OCI-LY7 (cell line): Measurements from ENCODE around the gene MOSPD2.

Source experiments
- EZH2phosphoT487 ChIP-seq: fragments of 200-600 bp; sonication (generic); IDR thresholded peaks from 2 replicates; pipeline ENCODE4 v1.6.1; 2018; ENCODE audit warnings: low read depth, borderline replicate concordance, mild to moderate bottlenecking, mixed run types, antibody characterized with exemption, low read length, moderate library complexity, mixed read lengths
- TF ChIP-seq, protein P1 (sequence below): fragments of 200-600 bp; sonication (generic); conservative IDR thresholded peaks from 2 replicates; pipeline ENCODE4 v1.5.1; 2014; ENCODE audit warnings: mild to moderate bottlenecking, antibody characterized with exemption, low read length, moderate library complexity, mixed read lengths

- TF ChIP-seq, protein P1, sequence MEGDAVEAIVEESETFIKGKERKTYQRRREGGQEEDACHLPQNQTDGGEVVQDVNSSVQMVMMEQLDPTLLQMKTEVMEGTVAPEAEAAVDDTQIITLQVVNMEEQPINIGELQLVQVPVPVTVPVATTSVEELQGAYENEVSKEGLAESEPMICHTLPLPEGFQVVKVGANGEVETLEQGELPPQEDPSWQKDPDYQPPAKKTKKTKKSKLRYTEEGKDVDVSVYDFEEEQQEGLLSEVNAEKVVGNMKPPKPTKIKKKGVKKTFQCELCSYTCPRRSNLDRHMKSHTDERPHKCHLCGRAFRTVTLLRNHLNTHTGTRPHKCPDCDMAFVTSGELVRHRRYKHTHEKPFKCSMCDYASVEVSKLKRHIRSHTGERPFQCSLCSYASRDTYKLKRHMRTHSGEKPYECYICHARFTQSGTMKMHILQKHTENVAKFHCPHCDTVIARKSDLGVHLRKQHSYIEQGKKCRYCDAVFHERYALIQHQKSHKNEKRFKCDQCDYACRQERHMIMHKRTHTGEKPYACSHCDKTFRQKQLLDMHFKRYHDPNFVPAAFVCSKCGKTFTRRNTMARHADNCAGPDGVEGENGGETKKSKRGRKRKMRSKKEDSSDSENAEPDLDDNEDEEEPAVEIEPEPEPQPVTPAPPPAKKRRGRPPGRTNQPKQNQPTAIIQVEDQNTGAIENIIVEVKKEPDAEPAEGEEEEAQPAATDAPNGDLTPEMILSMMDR = no peak
- no peak for TF ChIP-seq EZH2phosphoT487
Observed at GRCh38 chrX:14926471-14926870, 53.2 kb downstream of the MOSPD2 start.
